Activated CD8-positive, alpha-beta memory T cell treated with anti-CD3 and anti-CD28 coated beads for 36 hours (primary cell): ENCODE results near the gene GALNT5. TPM values are rescaled to one million over a fixed set of nuclear protein-coding genes. Genes with fewer than 3 reads are reported as not detected.
"Not testable (repeated sequence)": the region's sequence is repeated elsewhere in the genome, so short reads cannot be mapped to it uniquely, and the experiment has no call there.

Experiments
- CTCF ChIA-PET: fragments of 350-600 bp; sonication (Branson Sonifier 250); formaldehyde crosslinking; loops from one replicate; lab custom pipeline; 2021; ENCODE audit warnings: antibody characterized with exemption; lab: Charles Lee
- POLR2A ChIA-PET: fragments of 350-600 bp; sonication (Branson Sonifier 250); formaldehyde crosslinking; loops from one replicate; lab custom pipeline; 2021; ENCODE audit warnings: antibody characterized with exemption; lab: Charles Lee
- total RNA-seq, 2 experiments: library from RNA; stranded (reverse); gene quantifications; one replicate each; pipeline ENCODE4 v1.2.3, GENCODE V29; 2021

The GALNT5 gene
- total RNA-seq, 2 experiments from 2014 or later: not detected

DNA sequence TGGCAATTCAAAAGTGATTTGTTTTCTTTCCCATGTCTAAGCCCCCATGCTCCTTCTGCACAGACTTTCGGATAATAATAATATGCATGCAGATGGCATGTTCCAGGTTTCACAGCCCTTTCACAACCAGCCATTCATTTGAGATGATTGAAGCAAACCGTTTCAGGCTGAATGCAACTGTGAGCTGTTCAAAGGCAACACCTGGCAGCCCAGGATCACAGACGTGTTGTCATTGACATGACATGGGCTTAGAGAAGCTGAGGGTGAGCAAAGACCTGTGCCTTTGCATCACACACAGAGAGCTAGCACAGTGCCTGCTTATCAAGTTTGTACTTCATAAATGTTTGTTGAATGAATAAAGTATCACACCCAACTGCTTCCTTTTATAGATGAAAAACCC, 80.5 kb downstream of the GALNT5 start:
- CTCF ChIA-PET: interaction anchor here (1.7 to 2.4 kb wide), 2 partner anchors 17 to 33 kb away, joined by 4 to 7 read pairs; no protein-coding TSS in a partner anchor
- POLR2A ChIA-PET: no interaction called here

- POLR2A ChIA-PET: no interaction called here
- CTCF ChIA-PET: interaction anchor here (0.6 kb wide), 1 partner anchor 389 kb away, joined by 3 read pairs; no protein-coding TSS in a partner anchor
Measured at GRCh38 chr2:157339965-157340655, 82.6 kb downstream of the GALNT5 start.

DNA sequence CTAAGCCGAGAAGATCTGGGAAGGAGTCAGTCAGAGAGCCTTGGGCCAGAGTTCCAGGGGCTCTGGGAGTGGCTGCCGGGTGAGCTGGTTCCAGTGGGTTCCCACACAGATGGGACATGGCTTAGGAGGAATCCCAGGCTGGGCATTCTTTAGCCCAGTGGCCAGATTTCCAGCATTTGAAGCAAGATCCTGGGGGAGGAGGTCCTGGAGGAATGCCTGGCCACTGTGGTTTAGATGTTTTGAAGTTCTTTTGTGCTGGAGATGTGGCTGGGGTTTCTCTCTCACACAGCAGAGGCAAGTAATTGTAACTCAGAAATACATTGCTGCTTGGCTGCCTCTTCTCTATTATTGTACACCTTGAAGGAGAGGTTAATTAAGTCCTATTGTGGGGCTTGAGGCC, 83.9 kb downstream of the GALNT5 start:
- POLR2A ChIA-PET, CTCF ChIA-PET: not testable (repeated sequence)

GRCh38 chr2:157345647-157346389, 88.3 kb downstream of the GALNT5 start:
- POLR2A ChIA-PET: no interaction called here
- CTCF ChIA-PET: interaction anchor here (0.5 to 1.1 kb wide), 2 partner anchors 9 to 43 kb away, joined by 3 to 4 read pairs; no protein-coding TSS in a partner anchor

DNA sequence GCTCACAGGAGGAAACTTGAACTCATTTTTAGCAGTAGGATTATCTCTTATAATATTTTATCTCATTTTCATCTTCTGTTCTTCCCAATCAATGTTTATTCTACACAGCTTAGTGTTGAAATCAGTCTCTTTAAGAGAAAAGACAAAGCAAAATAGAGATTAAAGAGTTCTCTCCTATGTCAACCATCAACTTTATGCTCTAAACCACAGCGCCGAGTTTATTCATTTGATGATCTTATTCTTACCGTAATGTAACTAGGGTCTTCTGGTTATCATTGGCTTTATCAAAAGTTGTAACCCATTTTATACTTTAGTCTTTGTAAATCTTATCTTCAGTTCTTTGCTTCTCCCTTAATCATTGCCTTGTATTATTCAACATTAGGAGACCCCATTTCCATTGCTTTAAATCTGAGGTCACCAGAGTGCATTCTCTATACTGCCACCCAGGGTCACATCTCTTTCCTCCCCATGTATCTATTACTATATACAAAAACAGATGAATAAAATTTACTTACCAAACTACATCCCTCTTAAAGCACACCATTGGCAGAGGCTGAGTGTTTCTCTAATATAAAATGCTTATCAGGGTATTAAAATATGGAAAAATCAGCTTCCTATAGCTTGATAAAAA, 90.9 kb downstream of the GALNT5 start:
- POLR2A ChIA-PET: no interaction called here
- CTCF ChIA-PET: no interaction called here

GRCh38 chr2:157349949-157350515, 92.5 kb downstream of the GALNT5 start:
- ChIA-PET CTCF (no interaction called here), POLR2A (no interaction called here)

- POLR2A ChIA-PET: no interaction called here
- CTCF ChIA-PET: interaction anchor here (1.8 kb wide), 1 partner anchor 19 kb away, joined by 7 read pairs; no protein-coding TSS in a partner anchor
Measured at GRCh38 chr2:157355618-157356017, 98.1 kb downstream of the GALNT5 start.

- POLR2A ChIA-PET: no interaction called here
- CTCF ChIA-PET: no interaction called here
Measured at GRCh38 chr2:157359628-157360027, 102.1 kb downstream of the GALNT5 start.

DNA sequence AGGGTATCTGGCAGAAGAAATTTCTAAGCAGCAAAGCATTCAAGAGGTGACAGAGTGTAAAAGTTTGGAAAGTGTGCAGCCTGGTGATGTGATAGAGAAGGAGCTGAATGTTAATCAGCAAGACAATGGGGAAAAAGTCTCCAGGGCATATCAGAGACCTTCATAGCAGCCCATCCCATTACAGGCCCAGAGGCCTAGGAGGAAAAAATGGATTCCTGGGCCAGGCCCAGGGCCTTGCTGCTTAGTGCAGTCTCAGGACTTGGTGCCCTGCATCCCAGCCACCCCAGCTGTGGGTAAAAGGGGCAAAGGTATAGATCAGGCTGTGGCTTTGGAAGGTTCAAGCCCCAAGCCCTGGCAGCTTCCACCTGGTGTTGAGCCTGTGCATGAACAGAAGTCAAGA, 104.0 kb downstream of the GALNT5 start:
- POLR2A ChIA-PET: no interaction called here
- CTCF ChIA-PET: no interaction called here

DNA sequence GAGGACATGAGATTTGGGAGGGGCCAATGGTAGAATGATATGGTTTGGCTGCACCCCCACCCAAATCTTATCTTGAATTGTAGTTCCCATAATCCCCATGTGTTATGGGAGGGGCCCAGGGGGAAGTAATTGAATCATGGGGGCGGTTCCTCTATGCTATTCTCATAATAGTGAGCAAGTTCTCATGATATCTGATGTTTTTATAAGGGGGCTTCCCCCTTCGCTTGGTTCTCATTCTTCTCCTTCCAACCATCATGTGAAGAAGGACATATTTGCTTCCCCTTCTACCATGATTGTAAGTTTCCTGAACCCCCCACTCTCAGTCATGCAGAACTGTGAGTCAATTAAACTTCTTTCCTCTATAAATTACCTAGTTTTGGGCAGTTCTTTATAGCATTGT, 105.1 kb downstream of the GALNT5 start:
- CTCF ChIA-PET: no interaction called here
- POLR2A ChIA-PET: no interaction called here

DNA sequence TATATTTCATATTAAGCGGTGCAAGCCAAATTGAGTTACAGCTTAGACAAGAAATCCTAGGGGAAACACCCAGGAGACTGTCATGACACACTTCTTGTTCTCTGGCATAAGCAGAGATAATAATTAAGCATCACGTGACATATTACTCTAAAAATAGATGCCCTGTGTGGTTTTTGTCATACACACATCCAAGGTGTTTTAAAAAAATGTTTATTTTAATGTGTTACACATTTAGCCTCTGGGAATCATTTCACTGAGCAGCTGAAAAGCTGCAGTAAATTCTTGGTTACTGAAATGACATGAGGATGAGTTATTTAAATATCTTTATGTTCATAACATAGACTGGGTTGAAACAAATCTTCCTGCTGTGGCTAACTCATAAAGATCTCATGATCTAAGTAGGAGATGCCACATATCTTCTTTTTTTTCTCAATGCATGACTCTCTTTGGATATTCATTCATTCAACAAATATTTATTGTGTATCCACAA, 106.2 kb downstream of the GALNT5 start:
- ChIA-PET POLR2A (interaction anchor here (0.6 kb wide), 1 partner anchor 51 kb away, joined by 3 read pairs; no protein-coding TSS in a partner anchor), CTCF (interaction anchor here (1.1 kb wide), 1 partner anchor 36 kb away, joined by 3 read pairs; no protein-coding TSS in a partner anchor)

Other genes starting within 250 kb of the GALNT5 start
- gene ERMN, start 68.1 kb downstream of the GALNT5 start, total RNA-seq: under 1 TPM; 0.57 to 0.82 TPM
- 100 to 1,000 TPM; 245 to 247 TPM for gene CYTIP, start 186.4 kb downstream of the GALNT5 start, total RNA-seq